Activated CD4-positive, alpha-beta T cell treated with anti-CD3 and anti-CD28 coated beads for 36 hours (primary cell): ENCODE measurements around the gene NEK1. TPM values are rescaled to one million over a fixed set of nuclear protein-coding genes. Genes with fewer than 3 reads are reported as not detected.

Experiments
- ATAC-seq: fragments of 200-7000 bp; cut with Tn5 transposase; one replicate; pipeline ENCODE4 v1.10.0; 2021; ENCODE audit warnings: mild to moderate bottlenecking, moderate library complexity
- CTCF ChIA-PET: fragments of 350-600 bp; sonication (Branson Sonifier 250); formaldehyde crosslinking; loops from one replicate; lab custom pipeline; 2021; ENCODE audit warnings: antibody characterized with exemption; lab: Charles Lee
- POLR2A ChIA-PET: fragments of 350-600 bp; sonication (Branson Sonifier 250); formaldehyde crosslinking; loops from one replicate; lab custom pipeline; 2021; ENCODE audit warnings: antibody characterized with exemption, inconsistent platforms; lab: Charles Lee
- DNase-seq: peaks from one replicate; pipeline ENCODE4 v3.0.0-alpha.2; 2020
- H3K27ac Mint-ChIP-seq: one replicate; pipeline ENCODE4 v1.8.0; 2021; ENCODE audit warnings: mixed read lengths
- H3K27me3 Mint-ChIP-seq: one replicate; pipeline ENCODE4 v1.8.0; 2021; ENCODE audit warnings: mixed read lengths
- H3K36me3 Mint-ChIP-seq: one replicate; pipeline ENCODE4 v1.8.0; 2021; ENCODE audit warnings: low read depth, mixed read lengths
- H3K4me1 Mint-ChIP-seq: one replicate; pipeline ENCODE4 v1.8.0; 2021; ENCODE audit warnings: mixed read lengths
- H3K4me3 Mint-ChIP-seq: one replicate; pipeline ENCODE4 v1.8.0; 2021; ENCODE audit warnings: mild to moderate bottlenecking, moderate library complexity, mixed read lengths
- H3K9me3 Mint-ChIP-seq: one replicate; pipeline ENCODE4 v1.8.0; 2021; ENCODE audit warnings: low read depth, mixed read lengths
- intact Hi-C, 2 experiments: fragments of 100-400 bp; cut with DNase I in 1 of 2; cut with micrococcal nuclease in 1 of 2; formaldehyde crosslinking; loops; one replicate each; pipeline versions ENCODE4 v1.14.2 to v1.15.1; 2022 to 2024; cut with DNase I, micrococcal nuclease
- total RNA-seq, 2 experiments: library from RNA; stranded (reverse); gene quantifications; one replicate each; pipeline ENCODE4 v1.2.3, GENCODE V29; 2021

Gene NEK1
- total RNA-seq, 2 experiments from 2014 or later: 9.5 to 12.2 TPM

DNA sequence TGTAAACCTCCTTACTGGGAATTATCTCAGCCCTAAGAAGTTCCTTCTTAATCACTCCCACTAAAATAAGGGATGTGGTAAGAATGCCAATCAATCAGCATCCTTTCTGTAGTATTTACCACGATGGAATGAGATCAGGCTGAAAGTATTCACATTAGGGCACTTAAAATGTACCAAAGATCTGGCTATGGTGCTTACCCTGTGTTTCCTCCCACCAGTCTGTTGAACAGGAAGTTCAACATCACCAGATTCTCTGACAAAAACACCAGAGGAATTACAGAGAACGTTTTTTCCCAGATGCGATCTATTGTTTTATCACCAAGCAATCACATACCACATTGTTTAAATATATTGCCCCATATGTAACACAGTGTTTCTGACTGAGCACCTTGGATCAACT is 5.9 kb upstream of the NEK1 start:
- peak overlapping the region; percentile 93 for H3K4me3 Mint-ChIP-seq
- ChIA-PET POLR2A (no interaction called here), CTCF (interaction anchor here (0.6 kb wide), 1 partner anchor 17 kb away, joined by 3 read pairs; no protein-coding TSS in a partner anchor)
- DNase-seq: no peak
- intact Hi-C loops: loop anchor here in 1 of 2 experiments (10.0 kb wide), 1 partner anchor 1133 kb away; the partner anchor contains the start of gene DDX60L
- peaks cover 56% of the 10 kb centered on the region for H3K4me1 Mint-ChIP-seq
- H3K27me3 Mint-ChIP-seq: no peaks in the 10 kb centered on the region
- H3K36me3 Mint-ChIP-seq: no peaks in the 10 kb centered on the region
- H3K27ac Mint-ChIP-seq: peak overlapping the region; percentile 70
- H3K9me3 Mint-ChIP-seq: no peaks in the 10 kb centered on the region
- ATAC-seq: no peak

DNA sequence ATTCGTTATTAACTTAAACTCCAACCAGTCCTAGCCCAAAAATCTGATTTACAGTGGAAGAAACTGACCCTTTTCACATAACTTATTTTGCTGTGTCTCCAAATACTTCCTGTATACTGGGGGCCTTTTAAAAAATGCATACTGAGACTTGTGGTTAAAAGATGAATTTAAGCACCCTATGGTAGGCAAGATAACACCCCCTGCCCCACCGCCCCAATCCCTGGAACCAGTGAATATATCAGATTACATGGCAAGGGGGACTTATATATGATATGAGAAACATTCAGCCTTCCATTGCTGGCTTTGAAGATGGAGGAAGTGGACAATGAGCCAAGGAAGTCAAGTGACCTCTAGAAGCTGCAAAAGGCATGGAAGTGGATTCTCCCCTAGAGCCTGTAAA is 4.9 kb upstream of the NEK1 start:
- Mint-ChIP-seq H3K9me3 (no peaks in the 10 kb centered on the region), H3K27me3 (no peaks in the 10 kb centered on the region), H3K4me1 (peaks cover 50% of the 10 kb centered on the region), H3K4me3 (no peak overlapping the region), H3K27ac (no peak overlapping the region), H3K36me3 (no peaks in the 10 kb centered on the region)
- DNase-seq (no peak), ATAC-seq (no peak)
- ChIA-PET CTCF (interaction anchor here (1.2 kb wide), 1 partner anchor 193 kb away, joined by 4 read pairs; no protein-coding TSS in a partner anchor), POLR2A (no interaction called here)
- intact Hi-C loops: loop anchor here in 1 of 2 experiments (10.0 kb wide), 1 partner anchor 1133 kb away; the partner anchor contains the start of gene DDX60L

- ATAC-seq: no peak
- Mint-ChIP-seq H3K27ac (no peak overlapping the region), H3K9me3 (no peaks in the 10 kb centered on the region), H3K36me3 (no peaks in the 10 kb centered on the region), H3K4me3 (no peak overlapping the region), H3K27me3 (no peaks in the 10 kb centered on the region), H3K4me1 (peaks cover 47% of the 10 kb centered on the region)
- POLR2A ChIA-PET: no interaction called here
- intact Hi-C loops: loop anchor here in 1 of 2 experiments (10.0 kb wide), 1 partner anchor 1132 kb away; the partner anchor contains the start of gene DDX60L
- CTCF ChIA-PET: interaction anchor here (1.2 to 1.5 kb wide), 2 partner anchors 42 to 193 kb away, joined by 4 to 9 read pairs; no protein-coding TSS in a partner anchor
- DNase-seq: no peak
Measured at GRCh38 chr4:169616846-169617245, 4.5 kb upstream of the NEK1 start.

GRCh38 chr4:169615467-169616106 is 3.2 kb upstream of the NEK1 start:
- ChIA-PET POLR2A (interaction anchor here (1.6 to 1.7 kb wide), 2 partner anchors 11 to 44 kb away, joined by 4 to 6 read pairs; no protein-coding TSS in a partner anchor), CTCF (interaction anchor here (0.6 to 1.6 kb wide), 5 partner anchors 9 to 107 kb away, joined by 3 to 9 read pairs (median 4); no protein-coding TSS in a partner anchor)
- peak; percentile 48 for ATAC-seq
- peak overlapping the region; percentile 74 for H3K27ac Mint-ChIP-seq
- H3K4me1 Mint-ChIP-seq: peaks cover 55% of the 10 kb centered on the region
- DNase-seq: peak; percentile 66
- no peaks in the 10 kb centered on the region for H3K9me3 Mint-ChIP-seq
- intact Hi-C loops: loop anchor here in 1 of 2 experiments (10.0 kb wide), 1 partner anchor 1131 kb away; the partner anchor contains the start of gene DDX60L
- H3K4me3 Mint-ChIP-seq: no peak overlapping the region
- no peaks in the 10 kb centered on the region for H3K27me3 Mint-ChIP-seq
- H3K36me3 Mint-ChIP-seq: no peaks in the 10 kb centered on the region

DNA sequence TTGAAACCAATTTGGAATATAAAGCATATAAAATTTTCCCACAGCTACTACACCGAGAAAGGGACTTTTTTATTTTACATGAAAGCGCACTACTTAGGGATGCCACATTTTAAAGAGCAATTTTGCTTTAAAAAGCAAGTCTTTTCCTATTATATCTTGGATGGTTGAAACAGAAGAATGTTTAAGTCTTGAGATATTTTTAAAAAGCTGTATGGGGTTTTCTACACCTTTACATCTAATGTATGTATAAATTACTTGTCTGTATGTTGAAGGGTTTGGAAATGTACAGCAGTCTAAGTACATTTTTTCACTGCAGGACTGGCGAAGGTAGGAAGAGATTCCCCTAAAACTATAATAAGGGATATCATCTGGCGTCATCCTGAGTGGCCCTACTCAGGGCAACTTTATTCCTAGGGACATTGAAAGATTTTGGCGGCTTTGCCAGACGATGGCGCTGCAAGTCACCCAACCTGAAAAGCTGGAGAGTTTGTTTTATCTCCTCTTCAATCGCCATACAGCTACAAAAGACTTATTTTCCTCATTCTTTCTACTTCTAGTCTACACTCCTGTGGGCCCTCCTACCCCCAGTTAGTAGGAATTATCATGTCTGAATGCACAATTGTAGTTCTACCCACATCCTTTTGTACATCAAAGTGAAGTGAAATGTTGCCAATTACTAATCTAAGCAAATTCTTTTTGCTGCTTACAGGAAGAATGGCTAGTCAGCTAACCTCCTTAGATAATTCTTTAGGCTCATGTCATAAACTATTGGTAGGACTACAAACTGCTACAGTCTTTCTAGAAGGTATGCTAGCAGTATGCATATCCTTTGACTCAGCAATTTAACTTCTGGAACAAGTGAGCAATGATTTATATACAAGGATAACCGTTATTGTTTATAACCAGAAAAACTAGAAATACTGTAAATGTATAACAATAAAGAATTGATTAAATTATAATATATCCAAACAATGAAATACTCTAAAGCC is 782 bp upstream of the NEK1 start:
- intact Hi-C loops: loop anchor here (1.0 to 10.0 kb wide), 16 partner anchors 7 to 1294 kb away; partner anchors contain the start of genes DDX60L (in 2 of the 2), MFAP3L (in 2 of the 2), CBR4 (in 1 of the 2) and CLCN3 (in 1 of the 2)
- ATAC-seq (peak; percentile 30), DNase-seq (peak; percentile 82)
- ChIA-PET CTCF (interaction anchor here (0.7 to 2.5 kb wide), 21 partner anchors 8 to 435 kb away, joined by 3 to 30 read pairs (median 3); partner anchors contain the start of genes HPF1 and MFAP3L), POLR2A (interaction anchor here (0.7 to 1.0 kb wide), 3 partner anchors 8 to 47 kb away, joined by 4 to 6 read pairs (median 5); no protein-coding TSS in a partner anchor)
- Mint-ChIP-seq H3K4me3 (peak overlapping the region; percentile 92), H3K27ac (peak overlapping the region; percentile 97), H3K9me3 (no peaks in the 10 kb centered on the region), H3K27me3 (no peaks in the 10 kb centered on the region), H3K4me1 (peaks cover 50% of the 10 kb centered on the region), H3K36me3 (no peaks in the 10 kb centered on the region)

DNA sequence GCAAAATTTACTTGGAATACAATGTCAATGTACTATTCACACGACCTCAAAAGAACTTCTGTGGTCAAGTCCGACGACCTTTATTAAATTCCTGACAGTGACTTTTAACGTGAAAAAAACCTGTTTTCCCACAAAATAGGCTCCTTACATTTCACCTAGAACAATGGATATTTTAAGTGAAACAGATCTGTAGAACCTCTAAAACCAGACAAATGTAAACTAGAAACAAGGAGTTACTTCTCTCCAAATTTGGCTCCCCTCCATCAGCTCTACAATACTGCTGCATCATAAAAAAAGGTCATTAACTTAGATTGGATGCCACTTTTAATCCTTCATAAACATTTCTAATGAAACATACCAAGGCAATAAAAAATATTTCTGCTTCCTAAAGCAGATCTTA is 1.2 kb downstream of the NEK1 start:
- DNase-seq (no peak), ATAC-seq (no peak)
- no peaks in the 10 kb centered on the region for H3K27me3 Mint-ChIP-seq
- peak overlapping the region; percentile 11 for H3K27ac Mint-ChIP-seq
- intact Hi-C loops: loop anchor here (5.0 to 10.0 kb wide), 4 partner anchors 436 to 1129 kb away; partner anchors contain the start of gene DDX60L (in 2 of the 2)
- CTCF ChIA-PET: interaction anchor here (0.9 to 1.6 kb wide), 6 partner anchors 8 to 49 kb away, joined by 3 to 4 read pairs (median 3); partner anchors contain the start of gene CLCN3
- POLR2A ChIA-PET: no interaction called here
- peaks cover 2% of the 10 kb centered on the region for H3K36me3 Mint-ChIP-seq
- H3K4me3 Mint-ChIP-seq: peak overlapping the region; percentile 92
- H3K4me1 Mint-ChIP-seq: peaks cover 47% of the 10 kb centered on the region
- no peaks in the 10 kb centered on the region for H3K9me3 Mint-ChIP-seq

GRCh38 chr4:169604903-169605331 is 7.5 kb downstream of the NEK1 start:
- ChIA-PET POLR2A (no interaction called here), CTCF (no interaction called here)
- H3K36me3 Mint-ChIP-seq: peaks cover 8% of the 10 kb centered on the region
- no peak overlapping the region for H3K27ac Mint-ChIP-seq
- intact Hi-C loops: no loop called here
- H3K4me3 Mint-ChIP-seq: no peak overlapping the region
- no peak for ATAC-seq
- peaks cover 36% of the 10 kb centered on the region for H3K4me1 Mint-ChIP-seq
- no peaks in the 10 kb centered on the region for H3K27me3 Mint-ChIP-seq
- H3K9me3 Mint-ChIP-seq: no peaks in the 10 kb centered on the region
- no peak for DNase-seq

DNA sequence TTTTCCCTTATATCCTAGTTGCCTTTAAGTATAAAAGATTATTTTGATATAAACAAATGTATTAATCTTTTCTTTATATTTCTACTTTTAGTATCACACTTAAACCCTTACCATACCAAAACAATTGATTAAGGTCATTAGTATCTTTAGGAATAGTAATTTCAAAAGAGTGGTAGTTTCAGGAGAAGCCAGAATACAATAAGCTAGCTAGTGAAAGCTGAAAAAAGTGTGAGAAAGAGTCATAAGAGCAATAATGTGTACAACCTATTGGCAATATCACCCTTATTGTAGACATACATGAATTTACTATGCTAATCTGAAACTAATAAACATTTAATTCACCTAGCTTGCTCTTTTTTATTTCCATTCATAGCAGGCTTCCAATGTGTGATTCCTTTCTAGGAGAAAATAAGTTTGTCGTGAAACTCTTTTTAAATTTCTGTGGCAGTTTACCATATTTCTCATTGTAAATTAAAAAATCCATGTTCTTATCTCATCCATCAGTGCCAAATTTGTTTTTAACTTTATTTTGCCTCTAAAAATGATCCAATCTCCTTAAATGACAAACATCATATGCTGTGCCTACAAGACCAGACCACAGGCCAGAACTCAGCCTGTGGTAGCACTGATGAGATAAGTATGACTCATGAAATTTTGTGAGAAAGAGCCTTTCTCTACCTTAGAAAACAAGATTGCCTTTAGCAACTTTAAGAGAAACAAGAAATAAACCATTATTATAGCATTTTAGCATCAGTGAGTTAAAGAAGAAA is 8.1 kb downstream of the NEK1 start:
- ATAC-seq (peak; percentile 87), DNase-seq (peak; percentile 35)
- ChIA-PET CTCF (interaction anchor here (1.3 kb wide), 1 partner anchor 38 kb away, joined by 3 read pairs; no protein-coding TSS in a partner anchor), POLR2A (no interaction called here)
- H3K27me3 Mint-ChIP-seq: no peaks in the 10 kb centered on the region
- no peak overlapping the region for H3K4me3 Mint-ChIP-seq
- intact Hi-C loops: no loop called here
- H3K9me3 Mint-ChIP-seq: no peaks in the 10 kb centered on the region
- peak overlapping the region; percentile 11 for H3K27ac Mint-ChIP-seq
- peaks cover 36% of the 10 kb centered on the region for H3K4me1 Mint-ChIP-seq
- peaks cover 8% of the 10 kb centered on the region for H3K36me3 Mint-ChIP-seq

GRCh38 chr4:169603312-169603711 is 9.1 kb downstream of the NEK1 start:
- POLR2A ChIA-PET: no interaction called here

More at GRCh38 chr4:169603312-169603711, 9.1 kb downstream of the NEK1 start:
- Mint-ChIP-seq H3K27ac (no peak overlapping the region), H3K36me3 (peaks cover 8% of the 10 kb centered on the region), H3K27me3 (no peaks in the 10 kb centered on the region), H3K4me3 (no peak overlapping the region), H3K9me3 (no peaks in the 10 kb centered on the region), H3K4me1 (peaks cover 34% of the 10 kb centered on the region)
- ATAC-seq (no peak), DNase-seq (no peak)
- CTCF ChIA-PET: interaction anchor here (1.3 kb wide), 1 partner anchor 37 kb away, joined by 3 read pairs; no protein-coding TSS in a partner anchor
- intact Hi-C loops: no loop called here
